ENCODE data around the gene NTM. TPM values are rescaled to one million over a fixed set of nuclear protein-coding genes. Genes with fewer than 3 reads are reported as not detected.

NTM gene
- total and polyA plus RNA-seq, 2 experiments from 2014 or later: 2.2 to 4.9 TPM

DNA sequence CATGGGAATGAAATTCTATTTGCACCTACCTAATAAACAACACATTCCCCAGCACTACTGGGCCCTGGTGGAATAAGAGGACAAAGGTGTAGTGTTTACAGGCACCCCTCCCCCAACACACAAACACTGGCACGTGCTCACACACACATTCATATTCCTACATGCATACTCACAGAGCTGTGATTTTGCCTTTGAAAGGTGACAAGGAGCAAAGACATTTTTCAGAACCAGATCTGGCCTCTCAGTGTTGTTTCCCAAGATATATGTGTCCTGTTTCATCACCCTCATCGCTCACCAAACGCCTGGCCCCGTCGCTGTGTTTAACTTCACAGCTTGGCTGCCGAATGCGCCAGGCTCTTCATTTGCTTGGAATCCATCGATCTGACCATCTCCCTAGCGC lies 292.6 kb downstream of the NTM start:
- 89% methylated on average over 9 of the region's 9 CpGs for WGBS (ENCODE audit: low lambda C conversion rate, missing lambda C conversion rate)
- no peak overlapping the region for H3K4me3 ChIP-seq
- H3K27me3 ChIP-seq: peaks cover 10% of the 10 kb centered on the region
- H3K79me2 ChIP-seq: no peaks in the 10 kb centered on the region
- no peaks in the 10 kb centered on the region for H3K4me1 ChIP-seq (ENCODE audit: insufficient read depth)
- no peaks in the 10 kb centered on the region for H3K9me3 ChIP-seq (ENCODE audit: low read depth)
- no peaks in the 10 kb centered on the region for H3K36me3 ChIP-seq (replicated peaks; ENCODE audit: insufficient read depth, low read depth)
- no peaks in the 10 kb centered on the region for H4K20me1 ChIP-seq (ENCODE audit: insufficient read depth, poor library complexity, severe bottlenecking)
- no peak for DNase-seq (ENCODE audit: low spot score)
- no peaks in the 10 kb centered on the region for H3K9me2 ChIP-seq (replicated peaks; ENCODE audit: insufficient read depth)
- H3K4me2 ChIP-seq: no peak overlapping the region
- no peak overlapping the region for H2AFZ ChIP-seq
- H3K27ac ChIP-seq: no peak overlapping the region
- no peak for TF ChIP-seq EZH2 (IDR thresholded peaks at IDR 0.05; ENCODE audit: borderline replicate concordance)
- TF ChIP-seq EZH2phosphoT487 (IDR thresholded peaks at IDR 0.05; ENCODE audit: low read depth, severe bottlenecking, unreplicated experiment): no peak
- TF ChIP-seq, protein P1, sequence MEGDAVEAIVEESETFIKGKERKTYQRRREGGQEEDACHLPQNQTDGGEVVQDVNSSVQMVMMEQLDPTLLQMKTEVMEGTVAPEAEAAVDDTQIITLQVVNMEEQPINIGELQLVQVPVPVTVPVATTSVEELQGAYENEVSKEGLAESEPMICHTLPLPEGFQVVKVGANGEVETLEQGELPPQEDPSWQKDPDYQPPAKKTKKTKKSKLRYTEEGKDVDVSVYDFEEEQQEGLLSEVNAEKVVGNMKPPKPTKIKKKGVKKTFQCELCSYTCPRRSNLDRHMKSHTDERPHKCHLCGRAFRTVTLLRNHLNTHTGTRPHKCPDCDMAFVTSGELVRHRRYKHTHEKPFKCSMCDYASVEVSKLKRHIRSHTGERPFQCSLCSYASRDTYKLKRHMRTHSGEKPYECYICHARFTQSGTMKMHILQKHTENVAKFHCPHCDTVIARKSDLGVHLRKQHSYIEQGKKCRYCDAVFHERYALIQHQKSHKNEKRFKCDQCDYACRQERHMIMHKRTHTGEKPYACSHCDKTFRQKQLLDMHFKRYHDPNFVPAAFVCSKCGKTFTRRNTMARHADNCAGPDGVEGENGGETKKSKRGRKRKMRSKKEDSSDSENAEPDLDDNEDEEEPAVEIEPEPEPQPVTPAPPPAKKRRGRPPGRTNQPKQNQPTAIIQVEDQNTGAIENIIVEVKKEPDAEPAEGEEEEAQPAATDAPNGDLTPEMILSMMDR (IDR thresholded peaks at IDR 0.05; ENCODE audit: poor library complexity): no peak

- H3K9me3 ChIP-seq (ENCODE audit: low read depth): no peaks in the 10 kb centered on the region
- H4K20me1 ChIP-seq (ENCODE audit: insufficient read depth, poor library complexity, severe bottlenecking): no peaks in the 10 kb centered on the region
- H3K27ac ChIP-seq: no peak overlapping the region
- H3K27me3 ChIP-seq: peaks cover 10% of the 10 kb centered on the region
- H3K4me1 ChIP-seq (ENCODE audit: insufficient read depth): no peaks in the 10 kb centered on the region
- H3K36me3 ChIP-seq (replicated peaks; ENCODE audit: insufficient read depth, low read depth): no peaks in the 10 kb centered on the region
- H2AFZ ChIP-seq: no peak overlapping the region
- H3K79me2 ChIP-seq: no peaks in the 10 kb centered on the region
- H3K9me2 ChIP-seq (replicated peaks; ENCODE audit: insufficient read depth): no peaks in the 10 kb centered on the region
- no peak for DNase-seq (ENCODE audit: low spot score)
- H3K4me2 ChIP-seq: no peak overlapping the region
- H3K4me3 ChIP-seq: no peak overlapping the region
- 90% methylated on average over 10 of the region's 10 CpGs for whole genome bisulfite sequencing (ENCODE audit: low lambda C conversion rate, missing lambda C conversion rate)
- TF ChIP-seq, protein P1 (IDR thresholded peaks at IDR 0.05; ENCODE audit: poor library complexity): no peak
- TF ChIP-seq EZH2 (IDR thresholded peaks at IDR 0.05; ENCODE audit: borderline replicate concordance): no peak
- no peak for TF ChIP-seq EZH2phosphoT487 (IDR thresholded peaks at IDR 0.05; ENCODE audit: low read depth, severe bottlenecking, unreplicated experiment)
Measured at GRCh38 chr11:131663405-131664200, 293.2 kb downstream of the NTM start.

GRCh38 chr11:131664293-131664692 lies 293.9 kb downstream of the NTM start:
- no peak overlapping the region for H2AFZ ChIP-seq
- no peaks in the 10 kb centered on the region for H3K9me2 ChIP-seq (replicated peaks; ENCODE audit: insufficient read depth)
- H3K36me3 ChIP-seq (replicated peaks; ENCODE audit: insufficient read depth, low read depth): no peaks in the 10 kb centered on the region
- no peak overlapping the region for H3K4me3 ChIP-seq
- no peaks in the 10 kb centered on the region for H3K4me1 ChIP-seq (ENCODE audit: insufficient read depth)
- no peaks in the 10 kb centered on the region for H3K9me3 ChIP-seq (ENCODE audit: low read depth)
- no peak overlapping the region for H3K4me2 ChIP-seq
- H3K79me2 ChIP-seq: no peaks in the 10 kb centered on the region
- H4K20me1 ChIP-seq (ENCODE audit: insufficient read depth, poor library complexity, severe bottlenecking): no peaks in the 10 kb centered on the region
- H3K27ac ChIP-seq: no peak overlapping the region
- 95% methylated on average over 6 of the region's 6 CpGs for WGBS (ENCODE audit: low lambda C conversion rate, missing lambda C conversion rate)
- peaks cover 9% of the 10 kb centered on the region for H3K27me3 ChIP-seq
- no peak for TF ChIP-seq EZH2phosphoT487 (IDR thresholded peaks at IDR 0.05; ENCODE audit: low read depth, severe bottlenecking, unreplicated experiment)
- DNase-seq (ENCODE audit: low spot score): no peak

DNA sequence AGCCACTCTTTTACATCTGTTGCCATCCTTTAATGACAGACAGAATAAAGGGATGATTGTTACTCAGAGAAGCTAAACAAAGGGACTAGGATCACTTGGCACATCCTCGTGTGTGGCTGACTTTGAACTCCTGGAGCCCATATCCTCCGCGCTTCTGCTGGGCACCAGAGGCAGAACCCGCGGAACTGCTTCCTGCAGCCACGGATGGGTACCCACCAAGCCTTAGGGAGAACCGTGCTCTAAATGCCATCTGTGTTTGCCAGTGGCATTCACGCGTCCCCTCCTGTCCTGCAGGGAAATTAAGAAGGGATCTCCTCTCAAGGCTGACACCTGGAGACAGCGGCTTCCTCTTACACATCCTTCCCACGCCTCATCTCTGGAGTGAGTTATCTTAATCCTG lies 294.4 kb downstream of the NTM start:
- Histone ChIP-seq H3K4me3 (no peak overlapping the region), H3K36me3 (replicated peaks; ENCODE audit: insufficient read depth, low read depth) (no peaks in the 10 kb centered on the region), H3K79me2 (no peaks in the 10 kb centered on the region), H3K27ac (no peak overlapping the region), H3K9me3 (ENCODE audit: low read depth) (no peaks in the 10 kb centered on the region), H2AFZ (no peak overlapping the region), H3K27me3 (peaks cover 9% of the 10 kb centered on the region), H3K4me1 (ENCODE audit: insufficient read depth) (no peaks in the 10 kb centered on the region), H4K20me1 (ENCODE audit: insufficient read depth, poor library complexity, severe bottlenecking) (no peaks in the 10 kb centered on the region), H3K9me2 (replicated peaks; ENCODE audit: insufficient read depth) (no peaks in the 10 kb centered on the region), H3K4me2 (no peak overlapping the region)
- WGBS (ENCODE audit: low lambda C conversion rate, missing lambda C conversion rate): 83% methylated on average over 11 of the region's 11 CpGs
- DNase-seq (ENCODE audit: low spot score): no peak
- no peak for TF ChIP-seq EZH2phosphoT487 (IDR thresholded peaks at IDR 0.05; ENCODE audit: low read depth, severe bottlenecking, unreplicated experiment)
- no peak for TF ChIP-seq EZH2 (IDR thresholded peaks at IDR 0.05; ENCODE audit: borderline replicate concordance)
- TF ChIP-seq, protein P1 (IDR thresholded peaks at IDR 0.05; ENCODE audit: poor library complexity): no peak

Data from hepatocyte (in vitro differentiated cells).